K562 (cell line): ENCODE measurements around the gene ARMH3. TPM values are rescaled to one million over a fixed set of nuclear protein-coding genes. Genes with fewer than 3 reads are reported as not detected.

Experiments used
- CC2D1A ChIP-seq: fragments of 450-650 bp; IDR thresholded peaks from 2 replicates; pipeline ENCODE4 v1.6.1; 2017; ENCODE audit warnings: mild to moderate bottlenecking
- ETV1 ChIP-seq: fragments of 450-650 bp; conservative IDR thresholded peaks from 2 replicates; pipeline ENCODE4 v1.6.1; 2016; ENCODE audit warnings: missing genetic modification characterization, control low read depth, low read depth, missing compliant biosample characterization
- MYNN ChIP-seq, 2 experiments: sonication (generic); formaldehyde crosslinking in 1 of 2; IDR thresholded peaks; 2 replicates each; pipeline versions ENCODE4 v1.5.0 to v1.6.1; 2016 to 2020; ENCODE audit warnings: antibody characterized with exemption in 1 of 2, missing genetic modification reagents in 1 of 2
- RAD21 ChIP-seq, 2 experiments: fragments of 250-450 bp in 1 of 2; fragments of 450-650 bp in 1 of 2; sonication (Bioruptor Pico) in 1 of 2; formaldehyde crosslinking in 1 of 2; IDR thresholded peaks in 1 of 2; conservative IDR thresholded peaks in 1 of 2; 2 replicates each; pipeline versions ENCODE4 v1.4.0 to v1.8.0; 2020 to 2022; ENCODE audit warnings: mild to moderate bottlenecking in 2 of 2, moderate library complexity in 1 of 2
- polyA plus RNA-seq, 8 experiments: library from polyadenylated mRNA; depleted of rRNA in 4 of 8; stranded (reverse) in 5 of 8; unstranded in 3 of 8; fragments of >200 nt; fragmentation: Nextera tagmentation in 2 of 8; fragmentation: Illumina TruSeq in 1 of 8; extraction: Ambion mirVana in 2 of 8; extraction: Trizol in 1 of 8; gene quantifications; 2 replicates each; pipeline versions ENCODE4 v1.2.1 to v1.2.3, GENCODE V29; 2011 to 2014; ENCODE audit warnings: inconsistent platforms in 1 of 8, missing spikeins in 1 of 8
- total RNA-seq, 7 experiments: library from RNA; depleted of rRNA in 6 of 7; stranded (reverse); fragments of >200 nt in 6 of 7; fragmentation: Illumina TruSeq in 2 of 7; extraction: Trizol in 2 of 7; gene quantifications; 2 replicates each; pipeline versions ENCODE4 v1.2.1 to v1.2.3, GENCODE V29; 2011 to 2021; ENCODE audit warnings: low replicate concordance in 1 of 7
- TF ChIP-seq, protein P1 (sequence below), 2 experiments: fragments of 450-650 bp; formaldehyde crosslinking in 1 of 2; IDR thresholded peaks; 2 replicates each; pipeline versions ENCODE4 v1.4.0 to v1.6.1; 2014 to 2020; ENCODE audit warnings: mild to moderate bottlenecking in 2 of 2, borderline replicate concordance in 1 of 2, low read depth in 1 of 2
- TF ChIP-seq, protein P2 (sequence below), 3 experiments: IDR thresholded peaks in 2 of 3; conservative IDR thresholded peaks in 1 of 3; 2 replicates each; pipeline ENCODE4 v1.5.1; 2011 to 2012; ENCODE audit warnings: low read length in 3 of 3, mild to moderate bottlenecking in 3 of 3, control low read depth in 2 of 3, improper control_type of control experiment in 1 of 3, inconsistent platforms in 1 of 3, low read depth in 1 of 3, mixed read lengths in 1 of 3, moderate library complexity in 1 of 3; ENCODE audit not compliant: insufficient read depth in 2 of 3
- TF ChIP-seq, protein P3 (sequence below): fragments of 450-650 bp; formaldehyde crosslinking; IDR thresholded peaks from 2 replicates; pipeline ENCODE4 v1.4.0; 2020; ENCODE audit warnings: mild to moderate bottlenecking, moderate library complexity

ARMH3 gene
- total and polyA plus RNA-seq, 9 of the 15 experiments (the other 6 are each of a cell fraction or from before 2014, with no cell fraction given), result 0.29 to 0.73 TPM; not detected in 7

DNA sequence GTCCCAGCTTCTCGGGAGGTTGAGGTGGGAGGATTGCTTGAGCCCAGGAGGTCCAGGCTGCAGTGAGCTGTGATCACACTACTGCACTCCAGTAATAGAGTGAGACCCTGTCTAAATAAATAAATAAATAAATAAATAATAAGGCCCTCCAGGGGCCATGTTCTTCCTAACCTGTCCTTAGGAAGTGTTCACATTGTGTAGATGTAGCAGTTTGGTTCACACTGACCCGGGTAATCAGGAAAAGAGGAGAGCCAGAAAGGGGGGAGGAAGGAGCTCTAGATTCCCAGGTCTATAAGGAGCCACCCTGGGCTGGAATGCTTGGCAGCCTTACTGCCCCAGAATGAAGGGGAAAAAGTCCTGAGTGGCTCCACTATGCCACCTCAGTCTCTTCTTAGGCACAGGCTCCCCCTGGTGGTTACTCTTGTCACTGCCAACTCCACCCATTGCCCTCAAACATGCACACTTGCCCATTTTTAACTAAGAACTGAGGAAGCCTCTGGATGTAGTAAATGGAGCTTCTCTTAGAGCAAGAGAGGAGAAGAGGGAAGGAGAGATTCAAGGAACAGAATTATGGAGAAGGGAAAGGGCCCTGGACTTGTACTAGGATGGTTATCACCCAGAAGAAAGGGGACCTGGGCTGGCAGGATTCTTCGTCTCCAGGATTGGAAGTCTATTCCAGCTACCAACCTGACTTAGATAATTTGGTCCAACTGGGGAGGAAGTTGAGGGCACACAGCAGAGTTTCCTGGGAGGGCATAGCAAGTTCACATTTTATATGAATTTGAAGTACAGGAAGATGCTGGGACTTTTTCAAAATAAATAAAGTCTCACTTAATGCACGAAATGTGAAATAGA lies 16.9 kb upstream of the ARMH3 start (continued):
- TF ChIP-seq, protein P1, sequence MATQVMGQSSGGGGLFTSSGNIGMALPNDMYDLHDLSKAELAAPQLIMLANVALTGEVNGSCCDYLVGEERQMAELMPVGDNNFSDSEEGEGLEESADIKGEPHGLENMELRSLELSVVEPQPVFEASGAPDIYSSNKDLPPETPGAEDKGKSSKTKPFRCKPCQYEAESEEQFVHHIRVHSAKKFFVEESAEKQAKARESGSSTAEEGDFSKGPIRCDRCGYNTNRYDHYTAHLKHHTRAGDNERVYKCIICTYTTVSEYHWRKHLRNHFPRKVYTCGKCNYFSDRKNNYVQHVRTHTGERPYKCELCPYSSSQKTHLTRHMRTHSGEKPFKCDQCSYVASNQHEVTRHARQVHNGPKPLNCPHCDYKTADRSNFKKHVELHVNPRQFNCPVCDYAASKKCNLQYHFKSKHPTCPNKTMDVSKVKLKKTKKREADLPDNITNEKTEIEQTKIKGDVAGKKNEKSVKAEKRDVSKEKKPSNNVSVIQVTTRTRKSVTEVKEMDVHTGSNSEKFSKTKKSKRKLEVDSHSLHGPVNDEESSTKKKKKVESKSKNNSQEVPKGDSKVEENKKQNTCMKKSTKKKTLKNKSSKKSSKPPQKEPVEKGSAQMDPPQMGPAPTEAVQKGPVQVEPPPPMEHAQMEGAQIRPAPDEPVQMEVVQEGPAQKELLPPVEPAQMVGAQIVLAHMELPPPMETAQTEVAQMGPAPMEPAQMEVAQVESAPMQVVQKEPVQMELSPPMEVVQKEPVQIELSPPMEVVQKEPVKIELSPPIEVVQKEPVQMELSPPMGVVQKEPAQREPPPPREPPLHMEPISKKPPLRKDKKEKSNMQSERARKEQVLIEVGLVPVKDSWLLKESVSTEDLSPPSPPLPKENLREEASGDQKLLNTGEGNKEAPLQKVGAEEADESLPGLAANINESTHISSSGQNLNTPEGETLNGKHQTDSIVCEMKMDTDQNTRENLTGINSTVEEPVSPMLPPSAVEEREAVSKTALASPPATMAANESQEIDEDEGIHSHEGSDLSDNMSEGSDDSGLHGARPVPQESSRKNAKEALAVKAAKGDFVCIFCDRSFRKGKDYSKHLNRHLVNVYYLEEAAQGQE (IDR thresholded peaks at IDR 0.05; ENCODE audit: borderline replicate concordance), result peak; percentile 92
- TF ChIP-seq, protein P1 (CRISPR knock-in tag; IDR thresholded peaks at IDR 0.05; ENCODE audit: low read depth), result no peak
- TF ChIP-seq, protein P2, sequence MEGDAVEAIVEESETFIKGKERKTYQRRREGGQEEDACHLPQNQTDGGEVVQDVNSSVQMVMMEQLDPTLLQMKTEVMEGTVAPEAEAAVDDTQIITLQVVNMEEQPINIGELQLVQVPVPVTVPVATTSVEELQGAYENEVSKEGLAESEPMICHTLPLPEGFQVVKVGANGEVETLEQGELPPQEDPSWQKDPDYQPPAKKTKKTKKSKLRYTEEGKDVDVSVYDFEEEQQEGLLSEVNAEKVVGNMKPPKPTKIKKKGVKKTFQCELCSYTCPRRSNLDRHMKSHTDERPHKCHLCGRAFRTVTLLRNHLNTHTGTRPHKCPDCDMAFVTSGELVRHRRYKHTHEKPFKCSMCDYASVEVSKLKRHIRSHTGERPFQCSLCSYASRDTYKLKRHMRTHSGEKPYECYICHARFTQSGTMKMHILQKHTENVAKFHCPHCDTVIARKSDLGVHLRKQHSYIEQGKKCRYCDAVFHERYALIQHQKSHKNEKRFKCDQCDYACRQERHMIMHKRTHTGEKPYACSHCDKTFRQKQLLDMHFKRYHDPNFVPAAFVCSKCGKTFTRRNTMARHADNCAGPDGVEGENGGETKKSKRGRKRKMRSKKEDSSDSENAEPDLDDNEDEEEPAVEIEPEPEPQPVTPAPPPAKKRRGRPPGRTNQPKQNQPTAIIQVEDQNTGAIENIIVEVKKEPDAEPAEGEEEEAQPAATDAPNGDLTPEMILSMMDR (IDR thresholded peaks at IDR 0.05 in 2 of 3, conservative IDR thresholded peaks at IDR 0.05 in 1 of 3; ENCODE audit: insufficient read depth in 2 of 3, low read depth in 1 of 3, low read length in 3 of 3), result peak; percentile 82 to 91 (median 86)
- TF ChIP-seq RAD21 (CRISPR knock-in tag; conservative IDR thresholded peaks at IDR 0.05 in 1 of 2, IDR thresholded peaks at IDR 0.05 in 1 of 2) (peak; percentile 89 to 94), CC2D1A (peak; percentile 80), ETV1 (tag) (no peak), MYNN (IDR thresholded peaks at IDR 0.05) (0 out of 2 replicates have a peak, but pooled peaks have one; percentile 34), MYNN (CRISPR knock-in tag; IDR thresholded peaks at IDR 0.05) (no peak)
- TF ChIP-seq, protein P3, sequence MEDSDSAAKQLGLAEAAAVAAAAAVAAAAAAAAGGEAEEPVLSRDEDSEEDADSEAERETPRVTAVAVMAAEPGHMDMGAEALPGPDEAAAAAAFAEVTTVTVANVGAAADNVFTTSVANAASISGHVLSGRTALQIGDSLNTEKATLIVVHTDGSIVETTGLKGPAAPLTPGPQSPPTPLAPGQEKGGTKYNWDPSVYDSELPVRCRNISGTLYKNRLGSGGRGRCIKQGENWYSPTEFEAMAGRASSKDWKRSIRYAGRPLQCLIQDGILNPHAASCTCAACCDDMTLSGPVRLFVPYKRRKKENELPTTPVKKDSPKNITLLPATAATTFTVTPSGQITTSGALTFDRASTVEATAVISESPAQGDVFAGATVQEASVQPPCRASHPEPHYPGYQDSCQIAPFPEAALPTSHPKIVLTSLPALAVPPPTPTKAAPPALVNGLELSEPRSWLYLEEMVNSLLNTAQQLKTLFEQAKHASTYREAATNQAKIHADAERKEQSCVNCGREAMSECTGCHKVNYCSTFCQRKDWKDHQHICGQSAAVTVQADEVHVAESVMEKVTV (CRISPR knock-in tag), result peak; percentile 78
- TF ChIP-seq, all 486 proteins: peak for 11
